ENCODE data around the gene DNAH11. TPM values are rescaled to one million over a fixed set of nuclear protein-coding genes. Genes with fewer than 3 reads are reported as not detected.
"Not testable (repeated sequence)": the region's sequence is repeated elsewhere in the genome, so short reads cannot be mapped to it uniquely, and the experiment has no call there.

Gene DNAH11
- total RNA-seq, 1 donor from 2014 or later: 1.3 TPM

DNA sequence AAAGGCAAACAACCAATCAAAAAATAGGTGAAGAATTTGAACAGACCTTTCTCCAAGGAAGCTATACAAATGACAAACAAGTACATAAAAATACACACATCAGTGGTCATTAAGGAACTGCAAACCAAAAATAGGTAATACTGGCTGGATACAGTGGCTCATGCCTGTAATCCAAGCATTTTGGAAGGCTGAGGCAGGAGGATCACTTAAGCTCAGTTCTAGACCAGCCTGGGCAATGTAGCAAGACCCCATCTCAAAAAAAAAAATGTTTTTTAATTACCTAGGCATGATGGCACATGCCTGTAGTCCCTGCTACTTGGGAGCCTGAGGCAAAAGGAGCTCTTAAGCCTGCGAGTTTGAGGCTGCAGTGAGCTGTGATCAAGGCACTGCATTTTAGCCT is 383.6 kb downstream of the DNAH11 start:
- no peak for DNase-seq (ENCODE audit: low read depth, low spot score)

DNA sequence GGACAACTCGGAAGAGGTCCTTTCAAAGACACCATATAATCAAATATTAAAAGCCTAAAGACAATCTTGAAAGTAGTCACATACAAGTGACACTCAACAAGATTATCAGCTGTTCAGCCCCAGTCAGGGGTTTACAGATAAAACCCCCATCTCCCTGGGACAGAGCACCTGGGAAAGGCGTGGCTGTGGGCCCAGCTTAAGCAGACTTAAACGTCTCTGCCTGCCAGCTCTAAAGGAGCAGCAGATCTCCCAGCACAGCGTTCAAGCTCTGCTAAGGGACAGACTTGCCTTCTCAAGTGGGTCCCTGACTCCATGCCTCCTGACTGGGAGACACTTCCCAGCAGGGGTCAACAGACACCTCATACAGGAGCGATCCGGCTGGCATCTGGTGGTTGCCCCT is 384.9 kb downstream of the DNAH11 start:
- DNase-seq (ENCODE audit: low read depth, low spot score): no peak

DNA sequence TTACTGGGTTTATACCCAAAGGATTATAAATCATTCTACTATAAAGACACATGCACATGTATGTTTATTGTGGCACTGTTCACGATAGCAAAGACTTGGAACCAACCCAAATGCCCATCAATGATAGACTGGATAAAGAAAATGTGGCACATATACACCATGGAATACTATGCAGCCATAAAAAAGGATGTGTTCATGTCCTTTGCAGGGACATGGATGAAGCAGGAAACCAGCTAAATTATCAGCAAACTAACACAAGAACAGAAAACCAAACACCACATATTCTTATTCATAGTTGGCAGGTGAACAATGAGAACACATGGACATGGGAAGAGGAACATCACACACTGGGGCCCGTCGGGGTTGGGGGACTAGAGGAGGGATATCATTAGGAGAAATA is 390.5 kb downstream of the DNAH11 start:
- not testable (repeated sequence) for DNase-seq (ENCODE audit: low read depth, low spot score)

GRCh38 chr7:21934808-21935207 is 392.0 kb downstream of the DNAH11 start:
- no peak for DNase-seq (ENCODE audit: low read depth, low spot score)

- DNase-seq (ENCODE audit: low read depth, low spot score): no peak
Measured at GRCh38 chr7:21938463-21938862, 395.6 kb downstream of the DNAH11 start.

- DNase-seq (ENCODE audit: low read depth, low spot score): peak; percentile 74
Measured at GRCh38 chr7:21939136-21939857, 396.5 kb downstream of the DNAH11 start.

GRCh38 chr7:21939858-21940372 is 397.1 kb downstream of the DNAH11 start:
- no peak for DNase-seq (ENCODE audit: low read depth, low spot score)

DNA sequence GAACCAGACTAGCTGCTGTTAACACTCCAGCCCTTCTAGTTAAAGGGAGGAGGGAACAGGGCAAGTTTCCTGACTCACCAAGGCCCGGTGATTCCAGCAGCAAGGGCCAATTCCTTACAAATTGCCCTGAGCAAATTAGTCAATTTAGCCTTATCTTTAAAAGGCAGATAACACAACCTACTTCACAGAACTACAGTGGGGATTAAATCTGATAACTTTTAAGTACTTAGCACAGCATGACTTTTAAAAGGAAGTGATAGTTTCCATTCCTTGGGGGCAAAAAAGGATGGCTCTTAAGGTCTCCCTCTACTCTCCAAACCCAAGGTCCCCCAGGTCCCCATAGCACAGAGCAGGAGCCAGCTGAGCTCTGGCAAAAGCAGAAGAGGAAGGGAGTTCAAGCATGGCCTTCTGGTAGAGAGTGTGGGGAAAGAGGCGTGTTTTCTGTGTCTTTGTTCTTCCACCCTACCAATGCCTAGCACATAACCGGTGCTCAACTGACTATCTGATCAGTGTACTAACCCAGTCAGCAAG is 398.8 kb downstream of the DNAH11 start:
- no peak for DNase-seq (ENCODE audit: low read depth, low spot score)

- DNase-seq (ENCODE audit: low read depth, low spot score): no peak
Measured at GRCh38 chr7:21942955-21943354, 400.1 kb downstream of the DNAH11 start.

- no peak for DNase-seq (ENCODE audit: low read depth, low spot score)
Measured at GRCh38 chr7:21943436-21943835, 400.6 kb downstream of the DNAH11 start.

DNA sequence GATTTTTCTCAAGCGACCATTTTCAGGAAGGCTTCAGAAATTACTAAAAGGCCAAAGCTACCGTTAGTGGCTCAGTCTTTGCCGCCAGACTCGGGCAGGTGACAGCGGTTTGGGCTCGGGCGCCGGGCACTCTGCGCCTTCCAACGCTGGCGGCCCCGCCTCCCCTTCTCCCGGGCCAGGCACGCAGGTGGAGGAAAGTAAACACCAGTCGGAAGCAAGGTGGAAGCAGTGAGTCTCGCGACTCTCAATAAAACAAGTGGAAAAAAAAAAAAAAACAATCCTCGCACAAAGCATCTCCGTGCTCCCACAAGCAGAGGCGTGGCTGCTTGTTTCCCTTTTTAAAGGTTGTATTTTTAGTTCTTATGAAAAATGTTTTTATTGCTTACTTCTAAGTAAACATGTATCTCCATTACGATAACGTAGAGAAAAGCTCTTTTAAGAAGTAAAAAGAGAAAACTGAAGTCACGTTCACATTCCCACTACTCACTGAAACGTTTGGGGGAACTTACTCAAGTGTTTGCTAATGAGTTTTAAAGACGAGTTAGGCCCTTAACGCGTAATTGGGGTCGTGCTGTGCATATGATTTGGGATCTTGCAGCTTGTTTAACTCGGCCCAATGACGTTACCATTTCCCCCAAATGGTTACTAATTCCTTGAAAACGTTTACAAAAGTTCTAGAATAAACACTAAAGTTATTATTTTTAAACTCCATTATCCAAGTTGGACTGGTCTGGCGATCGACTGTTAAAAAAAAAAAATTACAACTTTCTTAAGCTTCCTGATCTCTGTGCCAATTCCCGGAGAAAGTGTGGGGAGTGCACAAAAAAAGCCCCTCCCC is 402.0 kb downstream of the DNAH11 start:
- DNase-seq (ENCODE audit: low read depth, low spot score): no peak

DNA sequence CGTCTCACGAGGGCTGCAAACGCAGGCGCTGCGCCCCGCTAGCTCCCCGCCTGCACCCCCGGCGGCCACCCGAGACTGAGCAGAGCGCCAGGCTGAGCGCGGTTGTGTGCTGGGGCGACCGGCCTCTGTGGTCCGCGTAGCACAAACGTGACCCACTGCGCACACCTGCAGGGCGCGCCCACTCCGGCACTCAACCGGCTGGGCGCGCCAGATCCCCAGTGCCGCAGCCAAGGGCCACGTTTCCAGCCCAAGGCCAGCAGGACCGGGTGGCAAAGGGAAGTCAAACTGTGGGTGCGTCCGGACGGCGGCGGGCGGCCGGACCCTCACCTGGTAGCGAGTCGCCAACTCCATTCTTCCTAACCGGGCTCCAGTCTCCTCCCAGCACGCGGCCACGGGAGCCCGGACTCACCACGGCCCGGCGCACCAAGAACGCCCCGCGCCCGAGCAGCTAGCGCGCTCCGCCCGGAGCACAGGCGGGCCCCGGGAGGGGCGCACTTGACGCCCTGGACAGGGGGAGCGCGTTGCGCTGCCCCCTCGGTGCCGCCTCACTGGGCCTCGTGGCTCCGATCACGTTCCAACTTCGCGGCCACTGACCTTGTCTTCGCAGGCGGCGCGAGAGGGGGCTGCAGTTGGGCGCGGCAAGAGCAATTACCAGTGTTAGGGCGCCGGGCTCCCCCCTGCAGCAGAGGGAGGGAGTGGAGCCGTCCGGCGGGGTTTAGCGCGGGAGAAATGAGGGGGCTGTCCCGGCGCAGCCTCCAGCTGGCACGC is 402.8 kb downstream of the DNAH11 start, which contains the start of gene CDCA7L:
CDCA7L (minus strand) TSS at position 446 of the 768 bp plus-strand sequence; CDS start at position 351, 95 bp downstream.
- no peak for DNase-seq (ENCODE audit: low read depth, low spot score)

GRCh38 chr7:21946222-21946709 is 403.4 kb downstream of the DNAH11 start:
- no peak for DNase-seq (ENCODE audit: low read depth, low spot score)

DNA sequence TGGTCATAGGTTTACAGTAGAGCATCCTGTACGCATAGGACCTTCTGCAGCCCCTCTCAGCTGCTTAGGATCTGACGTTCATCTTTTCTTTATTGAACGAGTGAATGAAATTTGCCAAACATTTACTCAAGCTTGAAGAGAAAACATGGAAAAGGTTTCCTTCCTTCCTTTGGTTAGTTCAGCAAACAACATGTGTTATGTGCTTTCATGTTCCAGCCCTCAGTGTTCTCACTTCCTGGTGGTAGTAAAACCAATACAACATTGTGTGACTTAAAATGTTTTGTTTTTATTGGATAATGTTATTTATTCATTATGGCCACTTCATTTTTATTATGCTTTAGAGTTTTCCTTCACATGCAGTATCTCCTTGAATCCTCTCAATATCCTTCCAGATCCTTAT is 404.2 kb downstream of the DNAH11 start:
- no peak for DNase-seq (ENCODE audit: low read depth, low spot score)

DNA sequence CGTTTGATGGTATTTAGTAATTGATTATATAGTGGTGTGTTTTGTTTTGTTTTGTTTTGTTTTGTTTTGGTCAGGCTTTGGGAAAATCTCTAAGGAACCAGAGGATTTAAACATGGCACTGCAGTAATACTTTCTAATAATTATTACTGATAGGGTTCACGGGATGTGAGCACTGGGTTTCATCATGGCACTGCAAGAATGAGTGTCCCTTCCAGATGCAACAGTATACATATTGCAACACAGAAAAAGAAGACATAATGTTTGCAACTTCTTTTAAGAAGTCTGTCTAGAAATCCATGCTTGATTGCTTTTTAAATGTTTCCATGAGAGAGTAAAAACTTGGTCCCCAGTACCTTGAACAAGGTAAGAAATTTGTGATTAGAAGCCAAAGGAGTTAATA is 405.1 kb downstream of the DNAH11 start:
- DNase-seq (ENCODE audit: low read depth, low spot score): no peak

GRCh38 chr7:21948364-21948763 is 405.5 kb downstream of the DNAH11 start:
- no peak for DNase-seq (ENCODE audit: low read depth, low spot score)

GRCh38 chr7:21948887-21949540 is 406.2 kb downstream of the DNAH11 start:
- DNase-seq (ENCODE audit: low read depth, low spot score): no peak
